ENCODE measurements around the gene TERT.

- no peak for TF ChIP-seq CTCF (IDR thresholded peaks at IDR 0.05)
- TF ChIP-seq EZH2 (IDR thresholded peaks at IDR 0.05; ENCODE audit: borderline replicate concordance, insufficient read depth, low read depth, low read length, poor library complexity, severe bottlenecking) = no peak
These were observed 67.9 kb downstream of the TERT start for GRCh38 chr5:1226839-1227581.
